Astrocyte (in vitro differentiated cells and primary cell): ENCODE measurements around the gene ANKDD1B. TPM values are rescaled to one million over a fixed set of nuclear protein-coding genes. Genes with fewer than 3 reads are reported as not detected.

Experiments
- DNase-seq: peaks from one replicate; pipeline ENCODE4 v3.0.0-alpha.2; 2010; ENCODE audit warnings: low read depth
- FAIRE-seq: peaks from 2 replicates; lab custom pipeline; 2011; peaks lifted over from hg19 to GRCh38; lab: Jason Lieb, UNC
- H2AFZ ChIP-seq: 2 replicates; pipeline ENCODE4 v1.6.0; 2012; ENCODE audit warnings: low read depth, low read length, inconsistent platforms
- H3K27ac ChIP-seq: 2 replicates; pipeline ENCODE4 v1.5.1; 2011; ENCODE audit warnings: low read depth, low read length, inconsistent platforms
- H3K27me3 ChIP-seq: 2 replicates; pipeline ENCODE4 v1.6.0; 2011; ENCODE audit warnings: low read length, inconsistent platforms; ENCODE audit not compliant: insufficient read depth
- H3K36me3 ChIP-seq: 2 replicates; pipeline ENCODE4 v1.5.1; 2011; ENCODE audit warnings: low read length, inconsistent platforms; ENCODE audit not compliant: insufficient read depth
- H3K4me1 ChIP-seq: 2 replicates; pipeline ENCODE4 v1.5.1; 2011; ENCODE audit warnings: low read length, inconsistent platforms; ENCODE audit not compliant: insufficient read depth
- H3K4me2 ChIP-seq: 2 replicates; pipeline ENCODE4 v1.6.0; 2012; ENCODE audit warnings: low read length, inconsistent platforms
- H3K4me3 ChIP-seq: 2 replicates; pipeline ENCODE4 v1.5.1; 2011; ENCODE audit warnings: low read depth, mild to moderate bottlenecking, low read length, inconsistent platforms; ENCODE audit not compliant: insufficient read depth
- H3K79me2 ChIP-seq: 2 replicates; pipeline ENCODE4 v1.6.0; 2012; ENCODE audit warnings: mild to moderate bottlenecking, low read length, inconsistent platforms; ENCODE audit not compliant: insufficient read depth
- H3K9ac ChIP-seq: 2 replicates; pipeline ENCODE4 v1.6.0; 2012; ENCODE audit warnings: mild to moderate bottlenecking, low read length, inconsistent platforms
- H3K9me3 ChIP-seq: 2 replicates; pipeline ENCODE4 v1.5.1; 2012; ENCODE audit warnings: low read depth, mild to moderate bottlenecking, low read length, inconsistent platforms; ENCODE audit not compliant: insufficient read depth
- H4K20me1 ChIP-seq: 2 replicates; pipeline ENCODE4 v1.6.0; 2012; ENCODE audit warnings: low read length, inconsistent platforms; ENCODE audit not compliant: insufficient read depth
- H3K27ac Mint-ChIP-seq: one replicate; pipeline ENCODE4 v1.8.0; 2021; ENCODE audit warnings: mild to moderate bottlenecking, mixed read lengths; ENCODE audit not compliant: unreplicated experiment
- H3K27me3 Mint-ChIP-seq: one replicate; pipeline ENCODE4 v1.8.0; 2021; ENCODE audit warnings: low read depth, mixed read lengths; ENCODE audit not compliant: unreplicated experiment
- H3K36me3 Mint-ChIP-seq: one replicate; pipeline ENCODE4 v1.8.0; 2021; ENCODE audit warnings: low read depth, mixed read lengths; ENCODE audit not compliant: unreplicated experiment
- H3K4me1 Mint-ChIP-seq: one replicate; pipeline ENCODE4 v1.8.0; 2021; ENCODE audit warnings: low read depth, mixed read lengths; ENCODE audit not compliant: unreplicated experiment
- H3K4me3 Mint-ChIP-seq: one replicate; pipeline ENCODE4 v1.8.0; 2021; ENCODE audit warnings: mild to moderate bottlenecking, moderate library complexity, mixed read lengths; ENCODE audit not compliant: unreplicated experiment
- H3K9me3 Mint-ChIP-seq: one replicate; pipeline ENCODE4 v1.8.0; 2021; ENCODE audit warnings: mild to moderate bottlenecking, mixed read lengths; ENCODE audit not compliant: unreplicated experiment
- EZH2 ChIP-seq: IDR thresholded peaks from 2 replicates; pipeline ENCODE4 v1.6.1; 2012; ENCODE audit warnings: mild to moderate bottlenecking, low read length, inconsistent platforms; ENCODE audit not compliant: insufficient read depth
- total RNA-seq: library from RNA; stranded (reverse); gene quantifications from 2 replicates; pipeline ENCODE4 v1.2.1, GENCODE V29; 2021
- TF ChIP-seq, protein P1 (sequence below): IDR thresholded peaks from 2 replicates; pipeline ENCODE4 v1.5.1; 2011; ENCODE audit warnings: low read depth, mild to moderate bottlenecking, inconsistent platforms, low read length, moderate library complexity; ENCODE audit not compliant: insufficient read depth

ANKDD1B gene
- total RNA-seq, 1 donor from 2014 or later, result 0.59 TPM

DNA sequence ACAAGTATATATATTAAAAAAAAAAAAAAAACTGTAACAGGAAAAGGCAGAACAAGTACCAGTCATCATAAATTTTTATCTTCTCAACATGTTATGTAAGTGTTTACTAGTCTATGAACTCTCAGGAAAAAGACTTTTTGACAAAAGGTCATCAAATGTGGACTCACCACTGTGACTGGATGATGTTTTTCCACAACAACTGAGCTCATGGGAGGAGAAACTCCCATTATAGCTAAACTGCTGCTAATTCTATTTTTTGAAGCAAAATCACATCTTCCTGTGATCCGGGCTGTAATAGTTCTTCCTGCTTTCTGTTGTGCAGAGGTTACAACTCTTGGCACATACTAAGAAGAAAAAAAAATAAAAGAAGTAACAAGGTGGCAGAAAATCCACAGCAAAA, 66.4 kb downstream of the ANKDD1B start:
- DNase-seq (no peak), FAIRE-seq (no peak)
- no peaks in the 10 kb centered on the region for H3K36me3 Mint-ChIP-seq
- no peak overlapping the region for H3K27ac ChIP-seq
- no peaks in the 10 kb centered on the region for H3K4me1 Mint-ChIP-seq
- no peak for TF ChIP-seq EZH2
- TF ChIP-seq, protein P1, sequence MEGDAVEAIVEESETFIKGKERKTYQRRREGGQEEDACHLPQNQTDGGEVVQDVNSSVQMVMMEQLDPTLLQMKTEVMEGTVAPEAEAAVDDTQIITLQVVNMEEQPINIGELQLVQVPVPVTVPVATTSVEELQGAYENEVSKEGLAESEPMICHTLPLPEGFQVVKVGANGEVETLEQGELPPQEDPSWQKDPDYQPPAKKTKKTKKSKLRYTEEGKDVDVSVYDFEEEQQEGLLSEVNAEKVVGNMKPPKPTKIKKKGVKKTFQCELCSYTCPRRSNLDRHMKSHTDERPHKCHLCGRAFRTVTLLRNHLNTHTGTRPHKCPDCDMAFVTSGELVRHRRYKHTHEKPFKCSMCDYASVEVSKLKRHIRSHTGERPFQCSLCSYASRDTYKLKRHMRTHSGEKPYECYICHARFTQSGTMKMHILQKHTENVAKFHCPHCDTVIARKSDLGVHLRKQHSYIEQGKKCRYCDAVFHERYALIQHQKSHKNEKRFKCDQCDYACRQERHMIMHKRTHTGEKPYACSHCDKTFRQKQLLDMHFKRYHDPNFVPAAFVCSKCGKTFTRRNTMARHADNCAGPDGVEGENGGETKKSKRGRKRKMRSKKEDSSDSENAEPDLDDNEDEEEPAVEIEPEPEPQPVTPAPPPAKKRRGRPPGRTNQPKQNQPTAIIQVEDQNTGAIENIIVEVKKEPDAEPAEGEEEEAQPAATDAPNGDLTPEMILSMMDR, result no peak
- H3K4me2 ChIP-seq, result no peak overlapping the region
- no peaks in the 10 kb centered on the region for H3K79me2 ChIP-seq
- peaks cover 2% of the 10 kb centered on the region for H3K36me3 ChIP-seq
- no peak overlapping the region for H3K4me3 ChIP-seq
- H2AFZ ChIP-seq, result no peak overlapping the region
- no peaks in the 10 kb centered on the region for H3K4me1 ChIP-seq
- H3K9me3 ChIP-seq, result no peaks in the 10 kb centered on the region
- H3K27ac Mint-ChIP-seq, result no peak overlapping the region
- H3K9me3 Mint-ChIP-seq, result no peaks in the 10 kb centered on the region
- no peaks in the 10 kb centered on the region for H3K27me3 ChIP-seq
- H4K20me1 ChIP-seq, result no peaks in the 10 kb centered on the region
- no peaks in the 10 kb centered on the region for H3K27me3 Mint-ChIP-seq
- H3K4me3 Mint-ChIP-seq, result no peak overlapping the region
- no peak overlapping the region for H3K9ac ChIP-seq

DNA sequence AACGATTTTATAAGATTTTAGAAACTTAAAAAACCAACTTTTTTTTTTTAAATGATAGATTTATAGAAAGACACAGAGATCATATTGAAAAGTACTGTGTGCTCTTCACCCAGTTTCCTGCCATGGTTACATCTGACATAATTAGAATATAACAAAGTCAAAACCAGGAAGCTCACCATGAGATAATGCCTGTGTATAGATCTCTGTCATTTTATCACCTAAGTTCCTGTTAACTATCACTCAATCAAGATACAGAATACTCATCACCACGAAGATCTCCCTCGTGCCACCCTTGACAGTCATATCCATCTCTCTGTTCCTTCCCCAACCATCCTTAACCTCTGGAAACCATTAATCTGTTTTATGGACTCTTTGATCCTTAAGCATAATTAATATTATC, 66.9 kb downstream of the ANKDD1B start:
- H3K36me3 Mint-ChIP-seq, result no peaks in the 10 kb centered on the region
- no peak overlapping the region for H3K27ac Mint-ChIP-seq
- no peaks in the 10 kb centered on the region for H3K27me3 Mint-ChIP-seq
- no peak for TF ChIP-seq EZH2
- TF ChIP-seq, protein P1, result no peak
- H3K27me3 ChIP-seq, result no peaks in the 10 kb centered on the region
- no peak overlapping the region for H3K4me2 ChIP-seq
- H3K4me3 ChIP-seq, result no peak overlapping the region
- H3K9ac ChIP-seq, result no peak overlapping the region
- no peak overlapping the region for H2AFZ ChIP-seq
- no peaks in the 10 kb centered on the region for H3K4me1 ChIP-seq
- H3K27ac ChIP-seq, result no peak overlapping the region
- H4K20me1 ChIP-seq, result no peaks in the 10 kb centered on the region
- no peaks in the 10 kb centered on the region for H3K79me2 ChIP-seq
- no peaks in the 10 kb centered on the region for H3K9me3 Mint-ChIP-seq
- H3K4me1 Mint-ChIP-seq, result no peaks in the 10 kb centered on the region
- peaks cover 2% of the 10 kb centered on the region for H3K36me3 ChIP-seq
- no peak for DNase-seq
- FAIRE-seq, result no peak
- H3K9me3 ChIP-seq, result no peaks in the 10 kb centered on the region
- H3K4me3 Mint-ChIP-seq, result no peak overlapping the region

DNA sequence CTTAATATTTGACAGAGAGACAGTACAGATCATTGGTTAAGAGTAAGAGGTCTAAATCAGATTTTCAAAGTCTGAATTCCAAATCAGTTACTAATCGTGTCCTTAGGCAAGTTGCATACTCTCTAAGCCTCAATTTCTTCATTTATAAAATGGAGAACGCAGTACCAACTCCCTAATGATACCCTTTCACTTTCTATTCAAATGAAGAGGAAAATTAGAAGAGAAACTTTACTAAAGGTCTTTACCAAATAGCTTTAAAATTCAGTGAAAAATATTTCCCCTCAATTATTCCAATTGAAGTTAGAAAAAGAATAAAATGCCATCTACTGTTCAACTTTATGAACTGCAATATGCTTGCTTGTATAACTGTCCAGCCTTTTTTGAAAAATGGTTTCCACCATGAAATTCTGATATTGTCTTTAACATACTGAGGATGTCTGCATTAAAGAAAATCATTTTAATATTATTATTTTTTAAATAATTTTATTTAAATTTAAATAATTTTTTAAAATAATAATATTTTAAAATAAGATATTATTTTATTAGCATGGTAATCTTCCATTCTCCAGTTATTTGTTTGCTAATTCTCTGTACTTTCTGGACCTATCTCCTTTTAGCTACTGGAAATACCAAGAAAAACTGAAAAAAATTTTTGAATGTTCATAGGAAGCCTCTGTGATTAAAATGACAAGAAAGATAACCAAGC, 70.0 kb downstream of the ANKDD1B start:
- no peaks in the 10 kb centered on the region for H3K79me2 ChIP-seq
- H3K4me1 Mint-ChIP-seq, result no peaks in the 10 kb centered on the region
- FAIRE-seq, result peak; percentile 89
- no peaks in the 10 kb centered on the region for H3K9me3 Mint-ChIP-seq
- no peaks in the 10 kb centered on the region for H3K27me3 ChIP-seq
- peak overlapping the region; percentile 53 for H3K4me2 ChIP-seq
- no peaks in the 10 kb centered on the region for H4K20me1 ChIP-seq
- no peaks in the 10 kb centered on the region for H3K9me3 ChIP-seq
- no peak overlapping the region for H3K4me3 ChIP-seq
- H2AFZ ChIP-seq, result no peak overlapping the region
- peak overlapping the region; percentile 10 for H3K27ac ChIP-seq
- H3K9ac ChIP-seq, result peak overlapping the region; percentile 49
- no peaks in the 10 kb centered on the region for H3K4me1 ChIP-seq
- peaks cover 2% of the 10 kb centered on the region for H3K36me3 Mint-ChIP-seq
- no peak overlapping the region for H3K4me3 Mint-ChIP-seq
- DNase-seq, result peak; percentile 30
- no peaks in the 10 kb centered on the region for H3K27me3 Mint-ChIP-seq
- H3K36me3 ChIP-seq, result peaks cover 4% of the 10 kb centered on the region
- no peak overlapping the region for H3K27ac Mint-ChIP-seq
- no peak for TF ChIP-seq EZH2
- TF ChIP-seq, protein P1, result peak; percentile 59
